ENCODE results near the gene CACNB2.
"Not testable (repeated sequence)": the region's sequence is repeated elsewhere in the genome, so short reads cannot be mapped to it uniquely, and the experiment has no call there.

- TF ChIP-seq CTCF, POLR2A, EP300 (IDR thresholded peaks at IDR 0.05): not testable (repeated sequence)
Observed at GRCh38 chr10:18445635-18446034, 305.4 kb downstream of the CACNB2 start.

Data from tibial nerve (tissue), 4 donors.